Liver (tissue), 9 donors: Measurements from ENCODE around the gene CAMSAP3. TPM values are rescaled to one million over a fixed set of nuclear protein-coding genes. Genes with fewer than 3 reads are reported as not detected.

Experiments
- DNase-seq: peaks from one replicate; pipeline ENCODE4 v3.0.0-alpha.2; 2017; ENCODE audit warnings: low spot score
- H3K27ac ChIP-seq, 2 donors: one replicate each; pipeline ENCODE4 v1.7.0; 2013; ENCODE audit warnings: inconsistent platforms in 2 of 2, low read length in 2 of 2, control low read depth in 1 of 2, low read depth in 1 of 2, mild to moderate bottlenecking in 1 of 2
- H3K27me3 ChIP-seq, 4 donors: one replicate each; pipeline versions ENCODE4 v1.6.1 to v1.7.0; 2013; ENCODE audit warnings: low read length in 3 of 4, inconsistent platforms in 1 of 4, mild to moderate bottlenecking in 1 of 4, moderate library complexity in 1 of 4; ENCODE audit not compliant: control insufficient read depth in 4 of 4, insufficient read depth in 4 of 4
- H3K36me3 ChIP-seq, 4 donors: one replicate each; pipeline versions ENCODE4 v1.6.1 to v1.7.0; 2013; ENCODE audit warnings: low read length in 3 of 4, mild to moderate bottlenecking in 3 of 4, low read depth in 1 of 4, moderate library complexity in 1 of 4; ENCODE audit not compliant: control insufficient read depth in 4 of 4, insufficient read depth in 3 of 4
- H3K4me1 ChIP-seq, 4 donors: one replicate each; pipeline versions ENCODE4 v1.6.1 to v1.7.0; 2013; ENCODE audit warnings: low read length in 3 of 4, mild to moderate bottlenecking in 3 of 4, moderate library complexity in 1 of 4; ENCODE audit not compliant: control insufficient read depth in 4 of 4, insufficient read depth in 4 of 4
- H3K4me3 ChIP-seq, 3 donors: one replicate each; pipeline versions ENCODE4 v1.6.1 to v1.7.0; 2013; ENCODE audit warnings: low read length in 3 of 3, control low read depth in 1 of 3, low read depth in 1 of 3, mild to moderate bottlenecking in 1 of 3
- H3K9ac ChIP-seq, 2 donors: one replicate each; pipeline ENCODE4 v1.7.0; 2013; ENCODE audit warnings: low read length in 2 of 2, mild to moderate bottlenecking in 2 of 2, moderate library complexity in 2 of 2, control low read depth in 1 of 2, low read depth in 1 of 2
- H3K9me3 ChIP-seq, 4 donors: one replicate each; pipeline versions ENCODE4 v1.6.1 to v1.7.0; 2013; ENCODE audit warnings: low read length in 3 of 4; ENCODE audit not compliant: control insufficient read depth in 4 of 4
- ATF3 ChIP-seq: IDR thresholded peaks from 2 replicates; pipeline ENCODE4 v1.6.1; 2016; ENCODE audit warnings: antibody characterized with exemption
- CTCF ChIP-seq: fragments of 150-350 bp; IDR thresholded peaks from 2 replicates; pipeline ENCODE4 v1.5.1; 2017; ENCODE audit warnings: improper control_type of control experiment, low read depth, low read length; ENCODE audit not compliant: missing input control
- EGR1 ChIP-seq, 2 donors: IDR thresholded peaks; 2 replicates each; pipeline ENCODE4 v1.6.1; 2016 to 2018; ENCODE audit warnings: antibody characterized with exemption in 2 of 2, low read depth in 2 of 2
- FOXA1 ChIP-seq: IDR thresholded peaks from 2 replicates; pipeline ENCODE4 v1.6.1; 2016; ENCODE audit warnings: antibody characterized with exemption
- FOXA2 ChIP-seq: IDR thresholded peaks from 2 replicates; pipeline ENCODE4 v1.6.1; 2016; ENCODE audit warnings: antibody characterized with exemption
- GABPA ChIP-seq, 2 donors: IDR thresholded peaks in 1 of 2; conservative IDR thresholded peaks in 1 of 2; 2 replicates each; pipeline ENCODE4 v1.6.1; 2016; ENCODE audit warnings: antibody characterized with exemption in 2 of 2, mild to moderate bottlenecking in 1 of 2, moderate library complexity in 1 of 2
- HNF4A ChIP-seq, 2 donors: conservative IDR thresholded peaks; 2 replicates each; pipeline ENCODE4 v1.6.1; 2016; ENCODE audit warnings: antibody characterized with exemption in 2 of 2, mild to moderate bottlenecking in 2 of 2
- HNF4G ChIP-seq: IDR thresholded peaks from 2 replicates; pipeline ENCODE4 v1.6.1; 2016; ENCODE audit warnings: antibody characterized with exemption
- JUND ChIP-seq, 2 donors: IDR thresholded peaks; 2 replicates each; pipeline ENCODE4 v1.6.1; 2016; ENCODE audit warnings: antibody characterized with exemption in 2 of 2
- MAX ChIP-seq: IDR thresholded peaks from 2 replicates; pipeline ENCODE4 v1.6.1; 2016; ENCODE audit warnings: antibody characterized with exemption
- NR2F2 ChIP-seq: IDR thresholded peaks from 2 replicates; pipeline ENCODE4 v1.6.1; 2016; ENCODE audit warnings: antibody characterized with exemption
- RAD21 ChIP-seq, 2 donors: IDR thresholded peaks; 2 replicates each; pipeline ENCODE4 v1.6.1; 2016; ENCODE audit warnings: antibody characterized with exemption in 2 of 2, mild to moderate bottlenecking in 2 of 2
- RXRA ChIP-seq, 2 donors: IDR thresholded peaks; 2 replicates each; pipeline ENCODE4 v1.6.1; 2017 to 2018; ENCODE audit warnings: antibody characterized with exemption in 2 of 2, mild to moderate bottlenecking in 1 of 2
- SP1 ChIP-seq: IDR thresholded peaks from 2 replicates; pipeline ENCODE4 v1.6.1; 2018; ENCODE audit warnings: antibody characterized with exemption, mild to moderate bottlenecking
- TAF1 ChIP-seq: conservative IDR thresholded peaks from 2 replicates; pipeline ENCODE4 v1.6.1; 2016; ENCODE audit warnings: antibody characterized with exemption, mild to moderate bottlenecking
- YY1 ChIP-seq: IDR thresholded peaks from 2 replicates; pipeline ENCODE4 v1.6.1; 2016; ENCODE audit warnings: antibody characterized with exemption, mild to moderate bottlenecking
- WGBS: extraction: QIAGEN DNeasy Blood & Tissue Kit; methylation state at CpG from one replicate; pipeline ENCODE4 v1.1.7; 2013; 5-methylcytosine and 5-hydroxymethylcytosine counted together
- polyA plus RNA-seq, 2 donors: library from polyadenylated mRNA; stranded (reverse) in 1 of 2; unstranded in 1 of 2; fragments of 200-250 nt in 1 of 2; fragments of >200 nt in 1 of 2; fragmentation: Nextera tagmentation in 1 of 2; extraction: Ambion mirVana in 1 of 2; gene quantifications; one replicate each; pipeline versions ENCODE4 v1.2.1 to v1.2.3, GENCODE V29; 2013 to 2015
- total RNA-seq, 2 donors: library from RNA; depleted of rRNA; stranded (reverse); fragments of >200 nt; gene quantifications; one replicate each; pipeline ENCODE4 v1.2.3, GENCODE V29; 2014
- TF ChIP-seq, protein P1 (sequence below): IDR thresholded peaks from 2 replicates; pipeline ENCODE4 v1.6.1; 2016; ENCODE audit warnings: antibody characterized with exemption
- TF ChIP-seq, protein P2 (sequence below): IDR thresholded peaks from 2 replicates; pipeline ENCODE4 v1.6.1; 2016; ENCODE audit warnings: antibody characterized with exemption, mild to moderate bottlenecking
- donor health status: healthy.
- donor health status: healthy.
- donor health status: healthy.
- donor health status: healthy.
- donor health status: healthy.

CAMSAP3 gene
- total and polyA plus RNA-seq, 4 donors, result 4.4 to 19.1 (median 9.8) TPM

GRCh38 chr19:7579182-7579581 is 16.5 kb upstream of the CAMSAP3 start:
- TF ChIP-seq YY1, result no peak
- TF ChIP-seq TAF1, result no peak
- TF ChIP-seq, protein P1, sequence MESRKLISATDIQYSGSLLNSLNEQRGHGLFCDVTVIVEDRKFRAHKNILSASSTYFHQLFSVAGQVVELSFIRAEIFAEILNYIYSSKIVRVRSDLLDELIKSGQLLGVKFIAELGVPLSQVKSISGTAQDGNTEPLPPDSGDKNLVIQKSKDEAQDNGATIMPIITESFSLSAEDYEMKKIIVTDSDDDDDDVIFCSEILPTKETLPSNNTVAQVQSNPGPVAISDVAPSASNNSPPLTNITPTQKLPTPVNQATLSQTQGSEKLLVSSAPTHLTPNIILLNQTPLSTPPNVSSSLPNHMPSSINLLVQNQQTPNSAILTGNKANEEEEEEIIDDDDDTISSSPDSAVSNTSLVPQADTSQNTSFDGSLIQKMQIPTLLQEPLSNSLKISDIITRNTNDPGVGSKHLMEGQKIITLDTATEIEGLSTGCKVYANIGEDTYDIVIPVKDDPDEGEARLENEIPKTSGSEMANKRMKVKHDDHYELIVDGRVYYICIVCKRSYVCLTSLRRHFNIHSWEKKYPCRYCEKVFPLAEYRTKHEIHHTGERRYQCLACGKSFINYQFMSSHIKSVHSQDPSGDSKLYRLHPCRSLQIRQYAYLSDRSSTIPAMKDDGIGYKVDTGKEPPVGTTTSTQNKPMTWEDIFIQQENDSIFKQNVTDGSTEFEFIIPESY, result no peak
- no peak for TF ChIP-seq HNF4G
- no peak for TF ChIP-seq ATF3
- TF ChIP-seq FOXA2, result no peak
- TF ChIP-seq RXRA (IDR thresholded peaks at IDR 0.05), result no peak
- TF ChIP-seq, protein P2, sequence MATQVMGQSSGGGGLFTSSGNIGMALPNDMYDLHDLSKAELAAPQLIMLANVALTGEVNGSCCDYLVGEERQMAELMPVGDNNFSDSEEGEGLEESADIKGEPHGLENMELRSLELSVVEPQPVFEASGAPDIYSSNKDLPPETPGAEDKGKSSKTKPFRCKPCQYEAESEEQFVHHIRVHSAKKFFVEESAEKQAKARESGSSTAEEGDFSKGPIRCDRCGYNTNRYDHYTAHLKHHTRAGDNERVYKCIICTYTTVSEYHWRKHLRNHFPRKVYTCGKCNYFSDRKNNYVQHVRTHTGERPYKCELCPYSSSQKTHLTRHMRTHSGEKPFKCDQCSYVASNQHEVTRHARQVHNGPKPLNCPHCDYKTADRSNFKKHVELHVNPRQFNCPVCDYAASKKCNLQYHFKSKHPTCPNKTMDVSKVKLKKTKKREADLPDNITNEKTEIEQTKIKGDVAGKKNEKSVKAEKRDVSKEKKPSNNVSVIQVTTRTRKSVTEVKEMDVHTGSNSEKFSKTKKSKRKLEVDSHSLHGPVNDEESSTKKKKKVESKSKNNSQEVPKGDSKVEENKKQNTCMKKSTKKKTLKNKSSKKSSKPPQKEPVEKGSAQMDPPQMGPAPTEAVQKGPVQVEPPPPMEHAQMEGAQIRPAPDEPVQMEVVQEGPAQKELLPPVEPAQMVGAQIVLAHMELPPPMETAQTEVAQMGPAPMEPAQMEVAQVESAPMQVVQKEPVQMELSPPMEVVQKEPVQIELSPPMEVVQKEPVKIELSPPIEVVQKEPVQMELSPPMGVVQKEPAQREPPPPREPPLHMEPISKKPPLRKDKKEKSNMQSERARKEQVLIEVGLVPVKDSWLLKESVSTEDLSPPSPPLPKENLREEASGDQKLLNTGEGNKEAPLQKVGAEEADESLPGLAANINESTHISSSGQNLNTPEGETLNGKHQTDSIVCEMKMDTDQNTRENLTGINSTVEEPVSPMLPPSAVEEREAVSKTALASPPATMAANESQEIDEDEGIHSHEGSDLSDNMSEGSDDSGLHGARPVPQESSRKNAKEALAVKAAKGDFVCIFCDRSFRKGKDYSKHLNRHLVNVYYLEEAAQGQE, result no peak
- no peak for TF ChIP-seq RAD21 (IDR thresholded peaks at IDR 0.05)
- no peak for TF ChIP-seq MAX
- no peak for TF ChIP-seq HNF4A (conservative IDR thresholded peaks at IDR 0.05)
- no peak for TF ChIP-seq CTCF
- no peak for TF ChIP-seq FOXA1
- TF ChIP-seq JUND (IDR thresholded peaks at IDR 0.05), result no peak
- TF ChIP-seq EGR1 (IDR thresholded peaks at IDR 0.05; ENCODE audit: low read depth in 2 of 2), result no peak
- no peak for TF ChIP-seq SP1
- TF ChIP-seq NR2F2, result no peak
- no peak for TF ChIP-seq GABPA (IDR thresholded peaks at IDR 0.05 in 1 of 2, conservative IDR thresholded peaks at IDR 0.05 in 1 of 2)
- H3K9me3 ChIP-seq, result no peaks in the 10 kb centered on the region
- no peak overlapping the region for H3K27ac ChIP-seq
- no peaks in the 10 kb centered on the region for H3K36me3 ChIP-seq
- no peaks in the 10 kb centered on the region for H3K4me1 ChIP-seq
- no peaks in the 10 kb centered on the region for H3K27me3 ChIP-seq
- H3K9ac ChIP-seq, result no peak overlapping the region
- no peak overlapping the region for H3K4me3 ChIP-seq
- DNase-seq, result no peak
- WGBS, result 58% methylated on average over 6 of the region's 6 CpGs
